Measurements from ENCODE around the gene TMEM272. TPM values are rescaled to one million over a fixed set of nuclear protein-coding genes. Genes with fewer than 3 reads are reported as not detected.

Gene TMEM272
- total RNA-seq, 3 donors from 2014 or later: under 0.01 to 0.16 TPM; not detected in 1

DNA sequence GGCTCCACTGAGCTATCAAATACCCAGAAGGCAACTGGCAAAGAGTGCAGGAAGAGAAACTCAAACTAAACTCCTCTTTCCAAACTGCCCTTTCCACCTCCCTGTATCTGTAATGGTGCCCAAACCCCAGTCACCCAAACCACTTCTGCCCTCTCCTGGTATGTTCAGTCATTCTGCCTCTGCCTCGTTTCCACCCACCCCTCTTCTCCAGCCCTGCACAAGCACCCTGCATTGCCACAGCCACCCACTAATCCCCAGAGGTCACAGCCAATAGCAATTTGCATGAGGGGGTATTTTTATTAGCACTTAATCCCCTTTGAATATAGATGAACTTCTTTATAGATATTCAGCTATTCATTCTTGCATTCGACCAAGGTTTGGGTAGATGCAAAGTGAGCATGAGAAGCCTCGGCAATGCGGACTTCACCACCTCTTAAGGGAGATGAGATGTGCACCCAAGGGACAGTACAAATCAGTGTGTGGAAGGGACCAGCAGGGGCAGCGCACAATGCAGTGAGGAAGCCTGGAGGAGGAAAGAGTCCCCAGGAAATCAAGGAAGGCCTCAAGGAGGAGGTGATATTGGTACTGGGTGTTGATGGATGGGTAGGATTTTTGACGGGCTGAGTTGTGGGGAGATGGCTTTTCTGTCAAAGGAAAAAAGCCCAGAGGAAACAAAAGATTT lies 12.4 kb downstream of the TMEM272 start:
- no peak for DNase-seq (ENCODE audit: low spot score in 2 of 2)
- H3K27ac ChIP-seq: no peak overlapping the region
- no peak overlapping the region for H3K4me3 ChIP-seq
- no peaks in the 10 kb centered on the region for H3K4me1 ChIP-seq
- TF ChIP-seq POLR2A (IDR thresholded peaks at IDR 0.05) (no peak), POLR2AphosphoS5 (IDR thresholded peaks at IDR 0.05) (peak in 1 of 3 donors; percentile 29)
- TF ChIP-seq, protein P1, sequence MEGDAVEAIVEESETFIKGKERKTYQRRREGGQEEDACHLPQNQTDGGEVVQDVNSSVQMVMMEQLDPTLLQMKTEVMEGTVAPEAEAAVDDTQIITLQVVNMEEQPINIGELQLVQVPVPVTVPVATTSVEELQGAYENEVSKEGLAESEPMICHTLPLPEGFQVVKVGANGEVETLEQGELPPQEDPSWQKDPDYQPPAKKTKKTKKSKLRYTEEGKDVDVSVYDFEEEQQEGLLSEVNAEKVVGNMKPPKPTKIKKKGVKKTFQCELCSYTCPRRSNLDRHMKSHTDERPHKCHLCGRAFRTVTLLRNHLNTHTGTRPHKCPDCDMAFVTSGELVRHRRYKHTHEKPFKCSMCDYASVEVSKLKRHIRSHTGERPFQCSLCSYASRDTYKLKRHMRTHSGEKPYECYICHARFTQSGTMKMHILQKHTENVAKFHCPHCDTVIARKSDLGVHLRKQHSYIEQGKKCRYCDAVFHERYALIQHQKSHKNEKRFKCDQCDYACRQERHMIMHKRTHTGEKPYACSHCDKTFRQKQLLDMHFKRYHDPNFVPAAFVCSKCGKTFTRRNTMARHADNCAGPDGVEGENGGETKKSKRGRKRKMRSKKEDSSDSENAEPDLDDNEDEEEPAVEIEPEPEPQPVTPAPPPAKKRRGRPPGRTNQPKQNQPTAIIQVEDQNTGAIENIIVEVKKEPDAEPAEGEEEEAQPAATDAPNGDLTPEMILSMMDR (IDR thresholded peaks at IDR 0.05): peak in 1 of 3 donors; percentile 45
- no peaks in the 10 kb centered on the region for H3K36me3 ChIP-seq
- intact Hi-C loops (cut with DNase I; ENCODE audit: low total_unique reads): no loop called here
- H3K27me3 ChIP-seq: no peaks in the 10 kb centered on the region
- no peaks in the 10 kb centered on the region for H3K9me3 ChIP-seq

DNA sequence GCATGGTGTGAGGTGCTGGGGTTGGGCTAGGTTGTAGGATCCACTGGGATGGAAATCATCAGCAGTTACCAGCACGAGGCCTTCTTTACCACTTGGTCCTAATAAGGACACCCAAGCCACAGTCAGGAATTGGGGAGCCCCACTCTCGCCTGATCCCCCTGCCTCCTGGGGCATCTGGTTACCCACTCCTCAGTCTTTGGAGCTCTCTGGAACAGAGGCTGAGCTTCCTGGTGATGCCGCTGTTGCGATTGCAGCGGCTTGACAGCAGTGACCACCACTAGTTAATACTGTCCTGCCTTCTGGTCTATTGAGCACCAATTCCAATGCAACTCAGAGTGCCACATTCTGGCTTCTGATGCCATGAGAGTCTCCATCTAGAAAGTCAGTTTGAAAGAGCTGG lies 13.5 kb downstream of the TMEM272 start:
- intact Hi-C loops (cut with DNase I; ENCODE audit: low total_unique reads): no loop called here

DNA sequence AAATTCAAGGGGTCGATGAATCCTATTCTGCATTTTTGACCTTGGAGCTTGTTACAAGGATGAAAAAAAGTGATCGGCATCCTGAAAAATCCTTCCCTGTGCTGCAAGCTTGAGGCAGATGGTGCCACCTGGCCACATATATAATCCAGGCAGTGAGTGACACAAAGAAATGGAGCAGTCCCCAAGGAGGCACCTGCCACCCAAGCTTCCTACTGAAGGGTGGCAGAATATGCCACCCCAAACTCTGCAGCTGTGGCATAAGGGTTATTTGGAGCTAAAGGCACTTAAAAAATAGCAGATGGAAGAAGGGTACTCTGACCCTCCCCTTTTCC lies 15.4 kb downstream of the TMEM272 start:
- no peaks in the 10 kb centered on the region for H3K27me3 ChIP-seq
- TF ChIP-seq, protein P1 (IDR thresholded peaks at IDR 0.05): no peak
- TF ChIP-seq POLR2A (IDR thresholded peaks at IDR 0.05) (no peak), POLR2AphosphoS5 (IDR thresholded peaks at IDR 0.05) (no peak)
- intact Hi-C loops (cut with DNase I; ENCODE audit: low total_unique reads): no loop called here
- H3K4me1 ChIP-seq: peaks cover 0 to 4% of the 10 kb centered on the region in 2 donors
- H3K27ac ChIP-seq: no peak overlapping the region
- DNase-seq (ENCODE audit: low spot score in 2 of 2): no peak
- H3K36me3 ChIP-seq: no peaks in the 10 kb centered on the region
- no peak overlapping the region for H3K4me3 ChIP-seq
- no peaks in the 10 kb centered on the region for H3K9me3 ChIP-seq

More for the DNA sequence above, 13.5 kb downstream of the TMEM272 start:
- Histone ChIP-seq H3K36me3 (no peaks in the 10 kb centered on the region), H3K9me3 (no peaks in the 10 kb centered on the region), H3K4me3 (no peak overlapping the region), H3K27me3 (no peaks in the 10 kb centered on the region), H3K27ac (no peak overlapping the region), H3K4me1 (no peaks in the 10 kb centered on the region)
- TF ChIP-seq POLR2AphosphoS5 (IDR thresholded peaks at IDR 0.05): no peak
- TF ChIP-seq, protein P1 (IDR thresholded peaks at IDR 0.05): no peak
- TF ChIP-seq POLR2A (IDR thresholded peaks at IDR 0.05): no peak
- no peak for DNase-seq (ENCODE audit: low spot score in 2 of 2)

DNA sequence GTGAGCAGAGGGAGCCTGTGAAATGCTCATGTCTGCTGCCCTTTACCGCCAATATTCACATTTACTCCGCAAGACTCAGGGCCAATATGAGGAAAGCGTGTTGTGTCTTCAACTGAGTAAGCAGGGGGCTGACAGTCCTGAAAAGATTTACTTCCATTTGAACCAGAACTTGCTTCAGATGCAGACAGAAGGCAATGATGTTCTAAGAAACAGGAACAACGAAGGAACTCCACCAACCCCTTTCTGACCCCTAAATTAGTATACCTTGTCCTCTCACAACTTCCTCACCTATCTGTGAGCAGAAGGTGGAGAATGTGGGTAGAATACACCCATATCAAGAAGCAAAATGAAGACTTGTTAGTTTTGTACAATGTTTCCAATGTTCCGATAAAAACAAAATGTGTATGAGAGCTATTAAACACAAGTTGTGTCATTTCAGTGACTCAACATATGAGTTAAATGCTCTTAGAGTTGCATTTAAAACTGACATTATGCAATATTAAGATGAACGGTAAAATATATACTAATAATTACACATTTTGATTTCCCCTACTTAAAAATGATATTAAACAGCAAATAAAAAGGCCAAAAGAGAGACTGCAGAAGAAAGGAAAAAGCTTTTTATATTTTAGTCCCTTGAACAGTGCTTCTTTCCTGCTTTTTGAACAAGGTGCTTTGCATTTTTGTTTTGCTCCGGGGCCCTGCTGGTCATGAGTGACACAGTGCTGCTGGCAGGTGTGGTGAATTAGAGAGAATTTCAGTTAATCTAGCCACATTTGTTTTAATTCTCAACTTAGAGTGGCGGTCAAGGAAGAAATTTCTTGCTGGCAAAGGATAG lies 16.0 kb downstream of the TMEM272 start:
- TF ChIP-seq POLR2AphosphoS5 (IDR thresholded peaks at IDR 0.05) (no peak), POLR2A (IDR thresholded peaks at IDR 0.05) (no peak)
- TF ChIP-seq, protein P1 (IDR thresholded peaks at IDR 0.05): no peak
- no peak for DNase-seq (ENCODE audit: low spot score in 2 of 2)
- Histone ChIP-seq H3K36me3 (no peaks in the 10 kb centered on the region), H3K9me3 (no peaks in the 10 kb centered on the region), H3K4me3 (no peak overlapping the region), H3K27ac (no peak overlapping the region), H3K4me1 (peaks cover 0 to 4% of the 10 kb centered on the region in 2 donors), H3K27me3 (no peaks in the 10 kb centered on the region)
- intact Hi-C loops (cut with DNase I; ENCODE audit: low total_unique reads): no loop called here

DNA sequence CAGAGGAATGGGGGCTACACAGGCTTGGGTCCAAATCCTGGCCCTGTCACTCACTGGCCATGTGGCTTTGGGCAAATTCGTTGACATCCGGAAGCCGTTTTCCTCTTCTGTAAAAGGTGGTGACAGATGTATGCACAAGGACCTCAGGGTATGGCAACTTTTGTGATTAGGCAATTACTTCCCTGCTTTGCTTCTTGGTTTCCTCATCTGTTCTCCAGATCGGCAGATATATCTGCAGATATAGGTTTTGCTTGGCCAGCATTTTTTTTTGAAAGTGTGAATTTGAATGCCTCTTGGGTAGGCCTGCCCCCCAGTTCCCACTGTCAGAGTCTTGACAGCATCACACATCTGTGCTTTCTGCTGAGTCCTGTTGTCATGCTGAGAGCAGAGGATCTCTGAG lies 17.7 kb downstream of the TMEM272 start:
- no peak for DNase-seq (ENCODE audit: low spot score in 2 of 2)
- Histone ChIP-seq H3K27me3 (no peaks in the 10 kb centered on the region), H3K4me3 (no peak overlapping the region), H3K9me3 (no peaks in the 10 kb centered on the region), H3K36me3 (no peaks in the 10 kb centered on the region), H3K4me1 (peaks cover 0 to 4% of the 10 kb centered on the region in 2 donors), H3K27ac (peak overlapping the region in 1 of 2 donors; percentile 61)
- TF ChIP-seq POLR2AphosphoS5 (IDR thresholded peaks at IDR 0.05) (no peak), POLR2A (IDR thresholded peaks at IDR 0.05) (no peak)
- TF ChIP-seq, protein P1 (IDR thresholded peaks at IDR 0.05): no peak
- intact Hi-C loops (cut with DNase I; ENCODE audit: low total_unique reads): no loop called here

All from breast epithelium (tissue), 4 donors.